ENCODE results near the gene SOX6.

Gene SOX6

DNA sequence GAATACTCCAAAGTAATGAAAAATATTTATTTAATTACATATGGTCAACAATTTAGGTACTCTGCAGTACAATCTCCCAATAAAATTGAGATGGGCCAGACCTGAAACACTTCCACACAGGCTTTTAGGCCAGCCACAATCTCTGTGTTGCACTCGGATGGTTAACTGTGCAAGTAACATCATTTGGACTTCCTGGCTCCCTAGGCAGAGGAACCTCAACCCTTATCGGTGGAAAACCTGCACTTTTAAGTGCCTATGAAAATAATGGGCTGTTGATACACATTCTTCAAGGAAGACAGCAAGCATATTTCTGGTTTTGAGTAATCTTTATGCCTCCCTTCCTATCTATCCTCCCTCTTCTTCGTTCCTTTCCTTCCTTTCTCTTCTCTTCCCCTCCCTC lies 343.1 kb downstream of the SOX6 start:
- no peak overlapping the region for H3K4me3 Mint-ChIP-seq
- H3K27ac Mint-ChIP-seq, result peak overlapping the region; percentile 58 to 87 (median 83)
- H3K4me1 Mint-ChIP-seq, result peaks cover 71% of the 10 kb centered on the region

DNA sequence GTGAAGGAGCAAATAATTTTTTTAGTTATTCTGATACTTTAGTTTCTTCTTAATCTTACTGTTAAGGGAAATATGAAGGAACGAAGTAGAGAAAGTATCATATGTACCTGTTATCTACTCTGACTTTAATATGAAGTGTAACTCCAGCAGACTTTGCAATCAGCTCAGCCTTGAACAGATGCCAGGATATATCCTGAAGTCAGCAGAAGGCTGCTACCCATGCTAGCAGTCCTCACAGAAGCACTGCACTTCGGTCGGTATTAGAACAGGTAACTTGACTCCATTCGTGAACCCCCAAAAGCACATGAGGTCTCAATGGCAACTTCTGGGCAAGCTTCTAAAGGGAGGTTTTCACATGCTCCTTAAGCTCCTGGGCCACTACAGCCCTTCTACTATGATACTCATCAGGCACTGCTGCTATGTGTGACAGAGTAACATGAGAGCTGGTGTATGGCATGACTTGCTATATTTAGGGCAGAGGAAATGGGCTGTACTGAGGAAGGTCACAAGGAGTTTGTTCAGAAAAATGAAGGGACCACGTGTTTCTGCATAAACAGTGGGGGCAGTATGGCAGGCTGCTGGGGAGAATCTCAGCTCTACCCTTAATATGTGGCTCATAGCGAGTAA lies 344.1 kb downstream of the SOX6 start:
- Mint-ChIP-seq H3K27me3 (ENCODE audit: low read depth) (no peaks in the 10 kb centered on the region), H3K9me3 (no peaks in the 10 kb centered on the region), H3K36me3 (ENCODE audit: low read depth) (peaks cover 6% of the 10 kb centered on the region), H3K4me1 (peaks cover 71% of the 10 kb centered on the region), H3K27ac (peak overlapping the region; percentile 1 to 78 (median 25)), H3K4me3 (no peak overlapping the region)
- TF ChIP-seq, protein P1, sequence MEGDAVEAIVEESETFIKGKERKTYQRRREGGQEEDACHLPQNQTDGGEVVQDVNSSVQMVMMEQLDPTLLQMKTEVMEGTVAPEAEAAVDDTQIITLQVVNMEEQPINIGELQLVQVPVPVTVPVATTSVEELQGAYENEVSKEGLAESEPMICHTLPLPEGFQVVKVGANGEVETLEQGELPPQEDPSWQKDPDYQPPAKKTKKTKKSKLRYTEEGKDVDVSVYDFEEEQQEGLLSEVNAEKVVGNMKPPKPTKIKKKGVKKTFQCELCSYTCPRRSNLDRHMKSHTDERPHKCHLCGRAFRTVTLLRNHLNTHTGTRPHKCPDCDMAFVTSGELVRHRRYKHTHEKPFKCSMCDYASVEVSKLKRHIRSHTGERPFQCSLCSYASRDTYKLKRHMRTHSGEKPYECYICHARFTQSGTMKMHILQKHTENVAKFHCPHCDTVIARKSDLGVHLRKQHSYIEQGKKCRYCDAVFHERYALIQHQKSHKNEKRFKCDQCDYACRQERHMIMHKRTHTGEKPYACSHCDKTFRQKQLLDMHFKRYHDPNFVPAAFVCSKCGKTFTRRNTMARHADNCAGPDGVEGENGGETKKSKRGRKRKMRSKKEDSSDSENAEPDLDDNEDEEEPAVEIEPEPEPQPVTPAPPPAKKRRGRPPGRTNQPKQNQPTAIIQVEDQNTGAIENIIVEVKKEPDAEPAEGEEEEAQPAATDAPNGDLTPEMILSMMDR (IDR thresholded peaks at IDR 0.05; ENCODE audit: unreplicated experiment in 3 of 3), result no peak

More for the DNA sequence above, 343.1 kb downstream of the SOX6 start:
- TF ChIP-seq, protein P1 (IDR thresholded peaks at IDR 0.05; ENCODE audit: unreplicated experiment in 3 of 3), result no peak
- Mint-ChIP-seq H3K36me3 (ENCODE audit: low read depth) (peaks cover 4% of the 10 kb centered on the region), H3K27me3 (ENCODE audit: low read depth) (no peaks in the 10 kb centered on the region), H3K9me3 (no peaks in the 10 kb centered on the region)

DNA sequence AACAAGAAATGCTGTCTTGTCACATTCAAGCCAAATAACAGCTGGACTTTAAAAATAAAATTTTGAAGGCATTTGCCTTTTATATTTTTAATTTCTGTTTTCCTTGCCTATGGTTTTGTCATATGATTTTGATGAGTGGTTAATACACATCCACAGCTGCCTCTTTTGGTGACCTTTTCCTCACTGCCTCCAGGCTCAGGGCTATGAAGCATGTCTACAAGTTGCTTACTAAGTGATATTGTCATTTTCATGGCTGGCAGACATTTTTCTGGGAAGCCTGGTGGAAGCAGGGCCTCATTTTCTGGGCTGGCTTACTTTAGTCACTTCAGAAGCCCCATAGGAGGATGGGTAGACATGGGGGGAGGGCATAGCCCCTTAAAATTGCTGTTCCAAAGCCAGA lies 344.9 kb downstream of the SOX6 start:
- TF ChIP-seq, protein P1 (IDR thresholded peaks at IDR 0.05; ENCODE audit: unreplicated experiment in 3 of 3), result no peak
- H3K4me3 Mint-ChIP-seq, result no peak overlapping the region
- no peaks in the 10 kb centered on the region for H3K9me3 Mint-ChIP-seq
- peak overlapping the region; percentile 1 to 78 (median 25) for H3K27ac Mint-ChIP-seq
- no peaks in the 10 kb centered on the region for H3K27me3 Mint-ChIP-seq (ENCODE audit: low read depth)
- peaks cover 68% of the 10 kb centered on the region for H3K4me1 Mint-ChIP-seq
- peaks cover 13% of the 10 kb centered on the region for H3K36me3 Mint-ChIP-seq (ENCODE audit: low read depth)

DNA sequence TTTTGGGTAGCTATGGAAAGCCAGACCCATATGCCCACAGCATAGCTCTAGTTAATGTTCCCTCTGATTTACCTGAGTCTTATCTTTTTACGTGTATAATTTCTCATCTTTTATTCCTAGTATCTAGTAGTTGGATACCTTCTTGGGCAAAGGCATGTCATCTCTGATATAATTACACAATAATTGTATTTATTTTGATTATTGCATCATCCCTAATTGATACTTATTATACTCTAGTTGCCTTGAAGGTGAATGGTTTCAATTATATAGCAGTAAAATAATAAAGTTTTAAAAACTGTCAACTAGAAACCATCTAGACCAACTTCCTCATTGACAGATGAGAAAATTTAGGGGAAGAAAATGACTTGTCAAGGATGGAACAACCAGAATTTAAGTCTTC lies 347.3 kb downstream of the SOX6 start:
- no peak overlapping the region for H3K27ac Mint-ChIP-seq
- H3K4me1 Mint-ChIP-seq, result peaks cover 47% of the 10 kb centered on the region
- H3K4me3 Mint-ChIP-seq, result no peak overlapping the region
- no peaks in the 10 kb centered on the region for H3K9me3 Mint-ChIP-seq
- H3K27me3 Mint-ChIP-seq (ENCODE audit: low read depth), result no peaks in the 10 kb centered on the region
- peaks cover 13% of the 10 kb centered on the region for H3K36me3 Mint-ChIP-seq (ENCODE audit: low read depth)
- TF ChIP-seq, protein P1 (IDR thresholded peaks at IDR 0.05; ENCODE audit: unreplicated experiment in 3 of 3), result no peak

DNA sequence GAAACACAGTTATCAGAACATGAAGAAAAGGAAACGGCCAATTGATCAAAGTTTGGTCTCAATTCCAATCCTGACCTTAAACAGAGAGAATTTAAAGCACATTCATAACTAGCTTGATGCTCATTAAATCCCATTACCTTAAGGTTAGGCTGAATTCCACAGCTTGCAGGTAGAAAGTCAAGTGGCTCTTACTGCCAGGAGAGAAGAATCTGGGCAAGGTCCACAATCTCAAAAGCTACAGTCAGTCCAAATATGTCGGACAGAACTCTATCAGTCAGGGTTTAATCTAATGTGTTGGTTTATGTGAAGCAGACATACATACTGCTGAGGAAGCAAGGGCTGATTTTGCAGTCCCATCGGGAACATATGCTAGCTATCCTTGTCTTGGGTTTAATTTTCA lies 348.8 kb downstream of the SOX6 start:
- H3K27me3 Mint-ChIP-seq (ENCODE audit: low read depth), result no peaks in the 10 kb centered on the region
- no peaks in the 10 kb centered on the region for H3K9me3 Mint-ChIP-seq
- H3K4me1 Mint-ChIP-seq, result peaks cover 37% of the 10 kb centered on the region
- no peak overlapping the region for H3K4me3 Mint-ChIP-seq
- H3K36me3 Mint-ChIP-seq (ENCODE audit: low read depth), result peaks cover 12% of the 10 kb centered on the region
- TF ChIP-seq, protein P1 (IDR thresholded peaks at IDR 0.05; ENCODE audit: unreplicated experiment in 3 of 3), result no peak
- H3K27ac Mint-ChIP-seq, result no peak overlapping the region

DNA sequence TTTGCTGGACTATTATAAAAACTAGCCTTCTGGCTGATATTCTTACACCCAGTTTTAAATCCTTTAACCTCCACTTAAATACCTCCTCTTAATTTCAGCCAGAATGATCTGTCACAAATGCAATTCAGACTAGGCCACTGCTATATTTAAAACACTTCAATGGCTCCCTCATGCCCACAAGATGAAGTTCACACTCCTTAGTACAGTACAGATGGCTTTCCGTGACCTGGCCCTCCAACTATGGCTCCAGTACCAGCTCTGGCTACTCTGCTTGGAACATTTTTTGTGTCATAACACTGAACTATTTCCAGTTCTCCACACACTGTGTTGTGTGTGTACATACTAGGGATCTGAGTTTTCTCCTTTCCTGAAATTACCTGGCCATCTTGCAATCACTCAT lies 353.4 kb downstream of the SOX6 start:
- H3K4me1 Mint-ChIP-seq, result peaks cover 26% of the 10 kb centered on the region
- no peaks in the 10 kb centered on the region for H3K27me3 Mint-ChIP-seq (ENCODE audit: low read depth)
- H3K9me3 Mint-ChIP-seq, result no peaks in the 10 kb centered on the region
- peaks cover 9% of the 10 kb centered on the region for H3K36me3 Mint-ChIP-seq (ENCODE audit: low read depth)
- TF ChIP-seq, protein P1 (IDR thresholded peaks at IDR 0.05; ENCODE audit: unreplicated experiment in 3 of 3), result no peak
- H3K4me3 Mint-ChIP-seq, result no peak overlapping the region
- peak overlapping the region in 2 of 3 experiments; percentile 37 to 84 for H3K27ac Mint-ChIP-seq
